B cell (primary cell): ENCODE measurements around the gene CIB1. TPM values are rescaled to one million over a fixed set of nuclear protein-coding genes. Genes with fewer than 3 reads are reported as not detected.

Source experiments
- ATAC-seq: fragments of 200-7000 bp; cut with Tn5 transposase; one replicate; pipeline ENCODE4 v1.10.0; 2021; ENCODE audit warnings: low read depth, mild to moderate bottlenecking, moderate number of reproducible peaks, moderate library complexity
- CTCF ChIA-PET: fragments of 350-600 bp; sonication (Branson Sonifier 250); formaldehyde crosslinking; loops from one replicate; lab custom pipeline; 2021; ENCODE audit warnings: antibody characterized with exemption, inconsistent platforms; lab: Charles Lee
- POLR2A ChIA-PET: fragments of 350-600 bp; sonication (Branson Sonifier 250); formaldehyde crosslinking; loops from one replicate; lab custom pipeline; 2021; ENCODE audit warnings: antibody characterized with exemption; lab: Charles Lee
- DNase-seq: peaks from one replicate; pipeline ENCODE4 v3.0.0; 2013
- H2AFZ ChIP-seq: 2 replicates; pipeline ENCODE4 v1.6.1; 2012; ENCODE audit warnings: mild to moderate bottlenecking, low read depth, low read length; ENCODE audit not compliant: insufficient read depth, poor library complexity, severe bottlenecking
- H3K27ac ChIP-seq, 2 donors: 1 replicate in 1 of 2; 2 replicates in 1 of 2; pipeline ENCODE4 v1.5.1; 2012 to 2013; ENCODE audit warnings: low read length in 2 of 2, mild to moderate bottlenecking in 2 of 2, moderate library complexity in 1 of 2
- H3K27me3 ChIP-seq, 4 experiments: fragments of 200-600 bp in 1 of 4; sonication (generic) in 1 of 4; replicated peaks in 1 of 4; 1 replicate in 2 of 4; 2 replicates in 2 of 4; pipeline versions ENCODE4 v1.6.1 to v1.7.0; 2013 to 2016; ENCODE audit warnings: low read length in 3 of 4, mild to moderate bottlenecking in 2 of 4, mixed read lengths in 1 of 4, moderate library complexity in 1 of 4; ENCODE audit not compliant: insufficient read depth in 4 of 4, control insufficient read depth in 3 of 4; ENCODE audit errors: control extremely low read depth in 1 of 4
- H3K36me3 ChIP-seq, 2 experiments: replicated peaks in 1 of 2; 1 replicate in 1 of 2; 2 replicates in 1 of 2; pipeline versions ENCODE4 v1.6.1 to v1.7.1; 2013; ENCODE audit warnings: low read length in 1 of 2; ENCODE audit not compliant: insufficient read depth in 2 of 2, control insufficient read depth in 1 of 2; ENCODE audit errors: control extremely low read depth in 1 of 2, extremely low read depth in 1 of 2
- H3K4me1 ChIP-seq, 2 donors: fragments of 200-600 bp in 1 of 2; sonication (generic) in 1 of 2; 1 replicate in 1 of 2; 2 replicates in 1 of 2; pipeline versions ENCODE4 v1.5.1 to v1.6.1; 2013 to 2017; ENCODE audit warnings: low read length in 2 of 2; ENCODE audit not compliant: control insufficient read depth in 2 of 2, insufficient read depth in 2 of 2
- H3K4me2 ChIP-seq: replicated peaks from 2 replicates; pipeline ENCODE3; 2012; ENCODE audit warnings: mild to moderate bottlenecking, low read depth, low read length; ENCODE audit not compliant: poor library complexity, severe bottlenecking
- H3K4me3 ChIP-seq, 5 experiments: fragments of 200-600 bp in 1 of 5; sonication (generic) in 1 of 5; 1 replicate in 3 of 5; 2 replicates in 2 of 5; pipeline versions ENCODE4 v1.5.1 to v1.7.0; 2011 to 2016; ENCODE audit warnings: low read length in 4 of 5, mild to moderate bottlenecking in 4 of 5, low read depth in 2 of 5, control low read depth in 1 of 5, moderate library complexity in 1 of 5; ENCODE audit not compliant: insufficient read depth in 1 of 5; ENCODE audit errors: control extremely low read depth in 1 of 5, extremely low read depth in 1 of 5
- H3K79me2 ChIP-seq: fragments of 200-600 bp; sonication (generic); one replicate; pipeline ENCODE4 v1.6.0; 2016; ENCODE audit warnings: low read length; ENCODE audit not compliant: control insufficient read depth, insufficient read depth
- H3K9ac ChIP-seq: fragments of 200-600 bp; sonication (generic); 2 replicates; pipeline ENCODE4 v1.6.1; 2017; ENCODE audit warnings: mild to moderate bottlenecking, low read length, moderate library complexity
- H3K9me3 ChIP-seq, 3 donors: one replicate each; pipeline versions ENCODE4 v1.6.1 to v1.7.1; 2013; ENCODE audit warnings: low read length in 2 of 3; ENCODE audit not compliant: control insufficient read depth in 2 of 3, insufficient read depth in 1 of 3; ENCODE audit errors: control extremely low read depth in 1 of 3
- H4K20me1 ChIP-seq: 2 replicates; pipeline ENCODE4 v1.6.0; 2012; ENCODE audit warnings: mild to moderate bottlenecking, low read length; ENCODE audit not compliant: insufficient read depth, control insufficient read depth, poor library complexity, severe bottlenecking
- H3K27ac Mint-ChIP-seq: one replicate; pipeline ENCODE4 v1.8.0; 2021; ENCODE audit warnings: mixed read lengths
- H3K27me3 Mint-ChIP-seq: one replicate; pipeline ENCODE4 v1.8.0; 2021; ENCODE audit warnings: mixed read lengths
- H3K4me1 Mint-ChIP-seq: one replicate; pipeline ENCODE4 v1.8.0; 2021; ENCODE audit warnings: mixed read lengths
- H3K4me3 Mint-ChIP-seq: one replicate; pipeline ENCODE4 v1.8.0; 2021; ENCODE audit warnings: mixed read lengths
- H3K9me3 Mint-ChIP-seq: one replicate; pipeline ENCODE4 v1.8.0; 2022; ENCODE audit warnings: mixed read lengths; ENCODE audit not compliant: insufficient read depth
- CTCF ChIP-seq: fragments of 200-600 bp; IDR thresholded peaks from one replicate; pipeline ENCODE4 v1.8.0; 2022; ENCODE audit warnings: antibody characterized with exemption, mild to moderate bottlenecking
- EZH2 ChIP-seq: IDR thresholded peaks from 2 replicates; pipeline ENCODE4 v1.6.1; 2012; ENCODE audit warnings: borderline replicate concordance, low read depth, mild to moderate bottlenecking, moderate library complexity, low read length; ENCODE audit not compliant: insufficient read depth, poor library complexity, severe bottlenecking
- WGBS: methylation state at CpG from one replicate; pipeline ENCODE4 v1.1.5; 2013; ENCODE audit warnings: missing lambda C conversion rate; ENCODE audit not compliant: insufficient coverage; 5-methylcytosine and 5-hydroxymethylcytosine counted together
- intact Hi-C: fragments of 100-400 bp; cut with micrococcal nuclease; formaldehyde crosslinking; loops from one replicate; pipeline ENCODE4 v1.10.0; 2022
- polyA plus RNA-seq: library from polyadenylated mRNA; depleted of rRNA; stranded (reverse); fragments of >200 nt; gene quantifications from 2 replicates; pipeline ENCODE4 v1.2.3, GENCODE V29; 2012
- total RNA-seq, 2 donors: library from RNA; stranded (reverse); fragments of 120-200 nt in 1 of 2; gene quantifications; 1 replicate in 1 of 2; 2 replicates in 1 of 2; pipeline versions ENCODE4 v1.2.3 to v1.2.4, GENCODE V29; 2013 to 2022

CIB1 gene
- total and polyA plus RNA-seq, 2 donors (not counting 1 experiment from before 2014, with no cell fraction given) = 153 to 157 TPM

- Histone ChIP-seq H3K4me3 (no peak overlapping the region), H2AFZ (no peak overlapping the region), H3K79me2 (no peaks in the 10 kb centered on the region), H3K9ac (no peak overlapping the region), H4K20me1 (no peaks in the 10 kb centered on the region), H3K36me3 (peaks cover 0 to 14% of the 10 kb centered on the region in 2 experiments), H3K27me3 (no peaks in the 10 kb centered on the region), H3K9me3 (no peaks in the 10 kb centered on the region), H3K4me2 (no peak overlapping the region), H3K4me1 (no peaks in the 10 kb centered on the region), H3K27ac (no peak overlapping the region)
- ATAC-seq (no peak), DNase-seq (no peak)
- Mint-ChIP-seq H3K4me3 (no peak overlapping the region), H3K9me3 (no peaks in the 10 kb centered on the region), H3K27ac (no peak overlapping the region), H3K27me3 (no peaks in the 10 kb centered on the region), H3K4me1 (no peaks in the 10 kb centered on the region)
- POLR2A ChIA-PET = interaction anchor here (0.6 kb wide), 1 partner anchor 67 kb away, joined by 3 read pairs; no protein-coding TSS in a partner anchor
- CTCF ChIA-PET = interaction anchor here (0.6 to 1.5 kb wide), 2 partner anchors 20 to 366 kb away, joined by 3 to 4 read pairs; no protein-coding TSS in a partner anchor
- TF ChIP-seq CTCF (no peak), EZH2 (no peak)
- 91% methylated on average over 19 of the region's 22 CpGs for whole genome bisulfite sequencing
- intact Hi-C loops = no loop called here
These were observed 7.8 kb upstream of the CIB1 start for GRCh38 chr15:90241343-90242192.

- no peak overlapping the region for H3K4me3 ChIP-seq
- WGBS = 97% methylated on average over 8 of the region's 8 CpGs
- no peak overlapping the region for H2AFZ ChIP-seq
- no peaks in the 10 kb centered on the region for H3K9me3 ChIP-seq
- Mint-ChIP-seq H3K27ac (no peak overlapping the region), H3K4me3 (no peak overlapping the region), H3K27me3 (no peaks in the 10 kb centered on the region), H3K9me3 (no peaks in the 10 kb centered on the region), H3K4me1 (no peaks in the 10 kb centered on the region)
- CTCF ChIA-PET = interaction anchor here (1.5 kb wide), 1 partner anchor 19 kb away, joined by 4 read pairs; no protein-coding TSS in a partner anchor
- ATAC-seq (no peak), DNase-seq (no peak)
- no peak overlapping the region for H3K9ac ChIP-seq
- peaks cover 0 to 14% of the 10 kb centered on the region in 2 experiments for H3K36me3 ChIP-seq
- H3K27ac ChIP-seq = no peak overlapping the region
- H3K27me3 ChIP-seq = no peaks in the 10 kb centered on the region
- no peaks in the 10 kb centered on the region for H4K20me1 ChIP-seq
- H3K79me2 ChIP-seq = no peaks in the 10 kb centered on the region
- no peaks in the 10 kb centered on the region for H3K4me1 ChIP-seq
- intact Hi-C loops = no loop called here
- TF ChIP-seq EZH2 (no peak), CTCF (no peak)
- H3K4me2 ChIP-seq = no peak overlapping the region
- POLR2A ChIA-PET = interaction anchor here (0.6 kb wide), 1 partner anchor 66 kb away, joined by 3 read pairs; no protein-coding TSS in a partner anchor
These were observed 7.1 kb upstream of the CIB1 start for GRCh38 chr15:90240856-90241255.
